Stimulated activated CD4-positive, alpha-beta T cell treated with anti-CD3 and anti-CD28 coated beads, Interleukin-2, amount 100 ng/mL, for 24 hours (primary cell): ENCODE measurements around the gene ELMO1.

Experiments
- DNase-seq, 2 donors: peaks; one replicate each; pipeline ENCODE4 v3.0.0-alpha.2; 2020

Gene ELMO1

DNA sequence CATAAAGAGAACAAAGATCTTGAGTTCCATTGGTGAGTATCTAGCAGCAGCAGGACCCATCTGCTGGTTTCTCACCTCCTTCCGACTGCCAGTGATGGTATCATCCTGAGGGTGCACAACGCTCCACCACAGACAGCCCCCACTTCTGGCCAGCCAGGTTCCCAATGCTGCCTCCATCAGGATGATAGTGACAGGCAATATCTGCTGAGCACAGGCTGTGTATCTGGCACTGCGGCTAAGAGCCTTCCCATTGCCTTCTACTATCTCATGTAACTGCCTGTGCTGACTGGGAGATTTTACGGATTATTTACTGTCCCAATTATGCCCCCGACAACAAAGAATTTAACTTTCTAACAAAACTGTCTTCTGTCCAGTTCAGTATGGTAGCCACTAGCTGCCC is 372.0 kb downstream of the ELMO1 start:
- DNase-seq, result no peak

GRCh38 chr7:37074370-37074769 is 374.3 kb downstream of the ELMO1 start:
- DNase-seq, result no peak

GRCh38 chr7:37071124-37071523 is 377.5 kb downstream of the ELMO1 start:
- no peak for DNase-seq

GRCh38 chr7:37070471-37070870 is 378.2 kb downstream of the ELMO1 start:
- no peak for DNase-seq

DNA sequence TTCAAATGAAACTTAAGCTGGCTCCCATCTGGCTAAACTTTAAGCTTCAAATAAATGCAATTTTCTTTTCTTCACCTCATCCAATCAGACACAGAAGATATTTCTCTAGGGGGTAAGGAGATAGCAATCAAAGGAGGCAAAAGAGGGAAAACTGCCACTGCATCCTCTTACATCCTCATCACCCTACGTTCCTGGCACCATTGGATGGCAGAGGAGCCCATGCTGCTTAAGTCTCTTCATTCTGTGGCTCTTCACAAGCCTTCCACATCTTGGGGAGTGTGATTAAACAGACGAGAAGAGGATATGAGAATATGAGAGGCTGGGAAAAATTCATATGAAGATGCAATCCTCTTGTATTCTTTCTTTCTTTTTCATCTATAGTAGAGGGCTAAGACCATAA is 378.6 kb downstream of the ELMO1 start:
- DNase-seq, result no peak

DNA sequence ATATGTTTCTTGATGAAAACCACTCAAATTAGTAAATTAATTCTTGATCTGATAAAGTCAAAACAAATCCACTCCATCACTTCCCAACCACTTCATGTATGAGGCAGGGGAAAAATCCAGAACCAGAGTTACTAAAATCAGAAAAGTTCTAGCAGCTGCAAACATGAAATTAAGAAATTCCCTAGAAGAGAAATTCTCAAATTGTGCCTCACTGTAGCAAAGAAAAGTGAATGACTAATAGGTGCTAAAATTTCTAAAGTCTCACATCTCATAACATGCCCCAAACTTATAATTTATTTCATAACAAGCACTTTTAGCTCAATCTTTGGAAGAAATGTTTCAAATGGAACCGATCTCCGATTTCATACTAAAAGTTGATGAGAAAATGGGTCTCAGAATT is 379.3 kb downstream of the ELMO1 start:
- DNase-seq, result no peak

DNA sequence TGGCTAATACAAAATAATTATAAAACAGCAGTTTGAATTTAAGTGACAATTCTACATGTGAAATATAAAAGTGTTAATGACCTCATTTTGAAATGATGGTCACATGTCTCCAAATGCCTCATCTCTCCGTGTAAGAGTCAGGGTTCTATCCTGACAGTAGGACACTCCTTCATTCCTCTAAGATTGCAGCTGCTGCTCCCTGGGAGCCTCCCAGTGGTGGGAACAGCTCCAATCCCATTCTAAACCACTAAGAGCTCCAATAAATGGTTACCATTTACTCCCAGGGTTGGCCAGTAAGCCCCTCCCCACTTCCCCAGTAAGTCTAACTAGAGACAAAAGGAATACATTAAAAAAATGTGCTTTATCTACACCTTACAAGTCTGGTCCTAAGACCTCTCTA is 379.8 kb downstream of the ELMO1 start:
- no peak for DNase-seq

GRCh38 chr7:37068038-37068437 is 380.6 kb downstream of the ELMO1 start:
- no peak for DNase-seq

DNA sequence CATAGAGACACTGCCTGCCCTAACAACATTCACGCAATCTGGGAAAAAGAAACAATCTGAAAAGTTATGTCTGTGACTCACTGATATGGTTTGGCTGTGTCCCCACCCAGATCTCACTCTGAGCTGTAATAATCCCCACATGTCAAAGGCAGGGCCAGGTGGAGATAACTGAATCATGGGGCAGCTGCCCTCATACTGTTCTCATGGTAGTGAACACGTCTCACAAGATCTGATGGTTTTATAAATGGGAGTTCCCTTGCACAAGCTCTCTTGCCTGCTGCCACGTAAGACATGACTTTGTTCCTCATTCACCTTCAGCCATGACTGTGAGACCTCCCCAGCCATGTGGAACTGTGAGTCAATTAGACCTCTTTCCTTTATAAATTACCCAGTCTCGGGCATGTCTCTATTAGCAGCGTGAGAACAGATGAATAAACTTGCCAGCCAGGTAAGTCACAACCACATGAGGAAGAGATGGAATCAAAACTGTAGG is 382.8 kb downstream of the ELMO1 start:
- DNase-seq, result peak; percentile 45

DNA sequence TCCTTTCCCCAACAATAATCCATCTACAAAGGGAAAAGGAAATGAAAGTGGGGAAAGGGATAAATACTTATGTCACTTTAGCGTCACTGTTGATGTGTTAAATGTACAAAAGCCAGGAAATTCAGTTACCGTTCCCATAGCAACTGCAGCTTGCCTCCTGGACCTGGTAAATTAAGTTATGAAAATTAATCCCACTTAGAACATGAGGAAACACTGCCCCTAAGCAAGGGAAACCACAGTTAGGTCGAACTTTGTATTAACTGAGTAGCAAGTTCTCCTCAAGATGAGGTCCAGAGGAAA is 386.2 kb downstream of the ELMO1 start:
- DNase-seq, result no peak

DNA sequence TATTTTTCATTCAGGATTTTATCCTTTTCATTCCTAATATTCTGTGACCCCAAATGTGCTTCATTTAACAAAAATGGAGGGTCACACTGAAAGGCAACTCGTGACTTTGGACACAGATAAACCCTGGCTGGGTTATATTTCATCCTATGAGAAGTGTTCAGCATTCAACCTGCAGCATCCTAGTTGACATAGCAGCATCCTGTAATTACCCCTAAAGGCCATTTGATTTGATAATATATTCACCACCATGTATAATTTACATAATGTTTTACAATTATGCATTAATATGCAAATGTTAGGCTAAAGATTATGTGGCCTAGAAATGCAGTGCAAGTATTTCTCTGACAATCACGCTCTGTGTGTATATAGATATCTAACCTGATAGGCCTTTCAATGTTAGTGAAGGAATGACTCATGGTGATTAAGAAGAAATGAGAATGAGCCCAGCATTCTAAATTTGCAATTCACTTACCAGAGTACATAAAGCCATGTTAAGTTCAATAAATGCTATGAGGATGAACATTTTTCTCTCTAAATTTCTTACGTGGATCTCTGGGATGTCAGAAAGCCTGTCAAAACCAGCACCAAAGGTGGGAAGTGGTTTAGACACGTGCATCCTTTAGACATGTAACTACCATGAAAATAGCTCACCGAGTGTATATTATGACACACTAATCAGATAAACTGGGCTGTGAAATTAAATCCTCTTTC is 386.7 kb downstream of the ELMO1 start:
- no peak for DNase-seq

- DNase-seq, result no peak
Observed at GRCh38 chr7:37056234-37056912, 392.3 kb downstream of the ELMO1 start.

- no peak for DNase-seq
Observed at GRCh38 chr7:37054624-37055241, 393.9 kb downstream of the ELMO1 start.

- DNase-seq, result peak in 1 of 2 donors; percentile 26
Observed at GRCh38 chr7:37052705-37053104, 396.0 kb downstream of the ELMO1 start.

GRCh38 chr7:37050801-37051200 is 397.9 kb downstream of the ELMO1 start:
- DNase-seq, result no peak

GRCh38 chr7:37048674-37049073 is 400.0 kb downstream of the ELMO1 start:
- no peak for DNase-seq

DNA sequence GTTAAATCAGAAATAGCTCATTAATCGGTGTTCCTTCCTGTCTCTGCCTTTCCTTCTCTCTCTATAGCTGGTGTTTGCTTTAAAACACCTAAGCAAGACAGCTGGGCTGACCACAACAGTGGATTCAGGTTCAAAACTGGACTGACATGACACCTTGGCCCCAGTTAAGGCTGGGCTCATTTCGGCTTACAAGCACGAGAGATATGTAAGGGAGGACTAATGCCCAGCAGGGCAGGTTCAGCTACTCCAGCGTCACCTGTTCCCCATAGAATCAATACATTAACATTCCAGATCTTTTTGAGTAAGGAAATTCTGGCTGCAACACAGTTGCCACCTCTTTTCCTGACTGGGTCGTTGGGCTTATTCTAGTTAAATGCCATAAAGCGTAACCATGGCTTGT is 401.4 kb downstream of the ELMO1 start:
- no peak for DNase-seq

GRCh38 chr7:37046531-37047079 is 402.1 kb downstream of the ELMO1 start:
- DNase-seq, result no peak

- no peak for DNase-seq
Observed at GRCh38 chr7:37045681-37046179, 402.9 kb downstream of the ELMO1 start.

DNA sequence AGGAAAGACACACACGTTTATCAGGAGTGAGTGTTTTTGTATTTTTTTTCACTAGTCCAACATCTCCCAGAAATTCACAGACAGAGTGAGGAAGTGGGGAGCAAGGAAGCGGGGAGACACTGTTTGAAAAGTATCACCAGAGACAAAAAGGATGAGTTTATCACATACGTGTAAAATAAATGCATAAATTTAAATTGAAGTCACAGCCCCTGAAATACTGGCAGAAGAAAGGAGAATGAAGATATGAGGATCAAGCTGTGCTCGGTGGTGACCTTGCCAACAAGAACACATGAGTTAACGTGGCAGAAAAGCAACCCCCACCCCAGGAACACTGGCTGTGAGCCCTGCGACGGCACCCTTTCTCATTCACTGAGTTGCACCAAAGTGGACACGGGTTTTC is 407.2 kb downstream of the ELMO1 start:
- DNase-seq, result no peak

GRCh38 chr7:37040330-37040729 is 408.3 kb downstream of the ELMO1 start:
- no peak for DNase-seq

- no peak for DNase-seq
Observed at GRCh38 chr7:37039131-37039749, 409.4 kb downstream of the ELMO1 start.

DNA sequence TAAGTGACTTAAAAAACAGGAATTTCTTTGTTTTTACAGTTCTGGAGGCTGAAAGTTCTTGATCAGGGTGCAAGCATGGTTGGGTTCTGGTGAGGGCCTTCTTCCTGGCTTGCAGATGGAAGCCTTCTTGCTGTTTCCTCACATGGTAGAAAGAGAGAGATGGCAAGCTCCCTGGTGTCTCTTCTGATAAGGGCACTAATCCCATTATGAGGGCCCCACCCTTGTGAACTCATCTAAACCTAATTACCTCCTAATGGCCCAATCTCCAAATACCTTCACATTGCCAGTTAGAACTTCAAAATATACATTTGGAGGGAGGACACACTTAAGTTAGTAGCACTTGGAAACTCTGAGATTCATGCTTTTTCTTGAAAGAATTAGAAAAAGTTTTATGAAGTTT is 410.0 kb downstream of the ELMO1 start:
- no peak for DNase-seq
